ENCODE data around the gene MSRB2.

DNA sequence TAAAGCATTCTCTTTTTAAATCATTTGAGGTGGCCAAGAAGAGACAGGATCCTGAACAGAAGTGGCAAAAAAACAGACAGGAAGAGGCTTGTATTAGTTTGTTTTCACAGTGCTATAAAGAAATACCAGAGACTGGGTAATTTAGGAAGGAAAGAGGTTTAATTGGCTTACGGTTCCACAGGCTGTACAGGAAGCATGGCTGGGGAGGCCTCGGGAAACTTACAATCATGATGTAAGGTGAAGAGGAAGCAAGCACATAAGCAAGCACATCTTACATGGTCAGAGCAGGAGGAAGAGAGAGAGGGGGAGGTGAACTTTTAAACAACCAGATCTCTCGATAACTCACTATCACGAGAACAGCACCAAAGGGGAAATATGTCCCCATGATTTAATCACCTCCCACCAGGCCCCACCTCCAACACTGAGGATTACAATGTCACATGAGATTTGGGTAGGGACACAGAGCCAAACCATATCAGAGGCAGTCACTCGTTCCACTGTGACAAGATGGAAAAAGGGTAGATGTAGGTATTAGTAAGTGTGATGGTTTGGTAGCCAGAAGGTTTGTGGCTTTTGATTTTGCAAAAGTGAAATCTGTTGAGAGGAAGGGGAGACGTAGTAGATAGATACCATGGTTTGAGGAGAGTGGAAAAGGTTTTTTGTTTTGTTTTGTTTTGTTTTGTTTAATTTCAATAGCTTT, 5.1 kb downstream of the MSRB2 start:
- TF ChIP-seq POLR2A (IDR thresholded peaks at IDR 0.05), result no peak
- TF ChIP-seq, protein P1, sequence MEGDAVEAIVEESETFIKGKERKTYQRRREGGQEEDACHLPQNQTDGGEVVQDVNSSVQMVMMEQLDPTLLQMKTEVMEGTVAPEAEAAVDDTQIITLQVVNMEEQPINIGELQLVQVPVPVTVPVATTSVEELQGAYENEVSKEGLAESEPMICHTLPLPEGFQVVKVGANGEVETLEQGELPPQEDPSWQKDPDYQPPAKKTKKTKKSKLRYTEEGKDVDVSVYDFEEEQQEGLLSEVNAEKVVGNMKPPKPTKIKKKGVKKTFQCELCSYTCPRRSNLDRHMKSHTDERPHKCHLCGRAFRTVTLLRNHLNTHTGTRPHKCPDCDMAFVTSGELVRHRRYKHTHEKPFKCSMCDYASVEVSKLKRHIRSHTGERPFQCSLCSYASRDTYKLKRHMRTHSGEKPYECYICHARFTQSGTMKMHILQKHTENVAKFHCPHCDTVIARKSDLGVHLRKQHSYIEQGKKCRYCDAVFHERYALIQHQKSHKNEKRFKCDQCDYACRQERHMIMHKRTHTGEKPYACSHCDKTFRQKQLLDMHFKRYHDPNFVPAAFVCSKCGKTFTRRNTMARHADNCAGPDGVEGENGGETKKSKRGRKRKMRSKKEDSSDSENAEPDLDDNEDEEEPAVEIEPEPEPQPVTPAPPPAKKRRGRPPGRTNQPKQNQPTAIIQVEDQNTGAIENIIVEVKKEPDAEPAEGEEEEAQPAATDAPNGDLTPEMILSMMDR (IDR thresholded peaks at IDR 0.05), result no peak

Measured in testis (tissue), 2 donors.